ENCODE data around the gene HEPACAM. TPM values are rescaled to one million over a fixed set of nuclear protein-coding genes. Genes with fewer than 3 reads are reported as not detected.

Gene HEPACAM
- polyA plus RNA-seq, 2 of the 4 experiments (the other 2 are of a cell fraction) = not detected

DNA sequence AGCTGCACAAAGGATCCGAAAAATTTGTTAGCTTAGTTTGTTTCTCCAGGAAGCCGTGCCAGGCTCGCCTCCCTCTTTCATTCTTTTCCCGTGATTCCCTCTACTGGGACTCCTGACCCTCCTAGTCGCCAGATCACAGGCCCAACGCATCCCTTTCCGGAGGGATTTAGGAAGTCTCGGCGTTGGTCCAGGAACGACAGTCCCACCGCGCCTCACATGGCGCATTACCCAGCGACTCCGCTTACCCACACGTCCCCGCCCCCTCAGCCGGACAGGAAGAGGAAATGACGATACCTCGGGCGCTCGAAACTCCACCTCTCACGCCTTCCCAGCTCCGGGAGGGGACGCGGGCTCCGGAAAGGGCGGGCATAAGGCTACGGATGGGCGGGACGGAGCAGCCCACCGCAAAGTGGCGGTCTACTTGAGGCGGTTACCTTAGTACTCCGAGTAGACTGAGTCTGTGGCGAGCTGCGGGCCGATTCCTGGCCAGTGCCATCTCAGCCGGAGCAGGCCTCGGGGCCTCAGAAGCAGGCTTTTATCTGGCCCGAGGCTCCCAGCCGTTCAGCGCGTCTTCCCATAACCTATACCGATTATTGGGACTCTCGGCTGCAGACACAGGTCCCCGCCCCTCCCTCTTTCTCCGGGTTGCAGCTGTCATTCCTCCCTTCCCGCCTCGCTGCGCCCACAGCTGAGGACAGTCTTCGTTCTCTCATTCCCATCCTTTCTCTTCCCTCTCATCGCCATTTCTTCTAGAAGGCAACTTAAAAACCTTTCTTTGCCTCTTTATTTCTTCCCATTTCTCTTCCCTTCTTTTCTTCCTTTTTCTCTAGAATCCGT is 18.1 kb upstream of the HEPACAM start, which contains the start of gene CCDC15 (continued):
- TF ChIP-seq FOSL2 (IDR thresholded peaks at IDR 0.05) (no peak), FOSL2 (CRISPR knock-in tag; IDR thresholded peaks at IDR 0.05) (no peak)
- TF ChIP-seq, protein P1, sequence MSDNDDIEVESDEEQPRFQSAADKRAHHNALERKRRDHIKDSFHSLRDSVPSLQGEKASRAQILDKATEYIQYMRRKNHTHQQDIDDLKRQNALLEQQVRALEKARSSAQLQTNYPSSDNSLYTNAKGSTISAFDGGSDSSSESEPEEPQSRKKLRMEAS (IDR thresholded peaks at IDR 0.05) = peak; percentile 83

GRCh38 chr11:124951341-124951740 is 15.5 kb upstream of the HEPACAM start:
- WGBS (ENCODE audit: missing lambda C conversion rate) = 18% methylated on average over 3 of the region's 3 CpGs
- POLR2A ChIA-PET = no interaction called here
- no peak for TF ChIP-seq CHD4 (IDR thresholded peaks at IDR 0.05; ENCODE audit: borderline replicate concordance)
- TF ChIP-seq ESRRA (IDR thresholded peaks at IDR 0.05; ENCODE audit: borderline replicate concordance, low read length) = no peak
- no peak for TF ChIP-seq HOXA7 (CRISPR knock-in tag; IDR thresholded peaks at IDR 0.05)
- TF ChIP-seq ZFP36 (IDR thresholded peaks at IDR 0.05; ENCODE audit: borderline replicate concordance, partially characterized antibody) = no peak
- TF ChIP-seq, protein P1 (IDR thresholded peaks at IDR 0.05) = no peak
- no peak for TF ChIP-seq GATA3 (IDR thresholded peaks at IDR 0.05; ENCODE audit: borderline replicate concordance)
- TF ChIP-seq HOXB13 (CRISPR knock-in tag; IDR thresholded peaks at IDR 0.05; ENCODE audit: low read depth) = no peak
- no peak for TF ChIP-seq NR3C1 (IDR thresholded peaks at IDR 0.05)
- no peak for TF ChIP-seq TFCP2L1 (CRISPR knock-in tag; IDR thresholded peaks at IDR 0.05)
- TF ChIP-seq RCOR1 (IDR thresholded peaks at IDR 0.05; ENCODE audit: low read depth, low read length) = no peak
- TF ChIP-seq SREBF2 (IDR thresholded peaks at IDR 0.05) = no peak

GRCh38 chr11:124950601-124951330 is 14.9 kb upstream of the HEPACAM start:
- ChIA-PET CTCF (interaction anchor here (1.3 kb wide), 1 partner anchor 15 kb away, joined by 3 read pairs; the partner anchor contains the start of gene HEPACAM), POLR2A (no interaction called here)
- TF ChIP-seq ZSCAN20 (CRISPR knock-in tag; IDR thresholded peaks at IDR 0.05) = no peak
- no peak for TF ChIP-seq GATA3 (IDR thresholded peaks at IDR 0.05; ENCODE audit: borderline replicate concordance)
- no peak for TF ChIP-seq EHF (CRISPR knock-in tag; IDR thresholded peaks at IDR 0.05)
- TF ChIP-seq NFE2L2 (conservative IDR thresholded peaks at IDR 0.05; ENCODE audit: low read length) = no peak
- TF ChIP-seq, protein P2, sequence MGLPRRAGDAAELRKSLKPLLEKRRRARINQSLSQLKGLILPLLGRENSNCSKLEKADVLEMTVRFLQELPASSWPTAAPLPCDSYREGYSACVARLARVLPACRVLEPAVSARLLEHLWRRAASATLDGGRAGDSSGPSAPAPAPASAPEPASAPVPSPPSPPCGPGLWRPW (IDR thresholded peaks at IDR 0.05) = no peak
- no peak for TF ChIP-seq CBX8 (IDR thresholded peaks at IDR 0.05)
- TF ChIP-seq HEYL (CRISPR knock-in tag; IDR thresholded peaks at IDR 0.05) = no peak
- no peak for TF ChIP-seq USF2 (IDR thresholded peaks at IDR 0.05)
- TF ChIP-seq, protein P3, sequence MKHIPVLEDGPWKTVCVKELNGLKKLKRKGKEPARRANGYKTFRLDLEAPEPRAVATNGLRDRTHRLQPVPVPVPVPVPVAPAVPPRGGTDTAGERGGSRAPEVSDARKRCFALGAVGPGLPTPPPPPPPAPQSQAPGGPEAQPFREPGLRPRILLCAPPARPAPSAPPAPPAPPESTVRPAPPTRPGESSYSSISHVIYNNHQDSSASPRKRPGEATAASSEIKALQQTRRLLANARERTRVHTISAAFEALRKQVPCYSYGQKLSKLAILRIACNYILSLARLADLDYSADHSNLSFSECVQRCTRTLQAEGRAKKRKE (CRISPR knock-in tag; IDR thresholded peaks at IDR 0.05; ENCODE audit: low read depth) = no peak
- no peak for TF ChIP-seq ELK1 (IDR thresholded peaks at IDR 0.05; ENCODE audit: low read depth, low read length)
- no peak for TF ChIP-seq TP53 (CRISPR knock-in tag; IDR thresholded peaks at IDR 0.05)
- TF ChIP-seq KDM5A (IDR thresholded peaks at IDR 0.05) = no peak
- TF ChIP-seq PHF8 (IDR thresholded peaks at IDR 0.05; ENCODE audit: borderline replicate concordance, low read depth) = no peak
- no peak for TF ChIP-seq CHD2 (IDR thresholded peaks at IDR 0.05; ENCODE audit: low read length, partially characterized antibody)
- no peak for TF ChIP-seq ZNF302 (CRISPR knock-in tag; IDR thresholded peaks at IDR 0.05)
- no peak for TF ChIP-seq POLR2AphosphoS2 (conservative IDR thresholded peaks at IDR 0.05; ENCODE audit: low read length)
- no peak for TF ChIP-seq E2F6 (IDR thresholded peaks at IDR 0.05; ENCODE audit: borderline replicate concordance, low read depth)
- TF ChIP-seq RFX5 (IDR thresholded peaks at IDR 0.05) = no peak
- Histone ChIP-seq H3K9me3 (no peaks in the 10 kb centered on the region), H3K4me2 (no peak overlapping the region), H3K4me3 (no peak overlapping the region), H3K4me1 (peaks cover 5% of the 10 kb centered on the region; the same call in 1 of the 3 replicates), H3K27ac (no peak overlapping the region)
- DNase-seq (ENCODE audit: low read depth in 1 of 2, low spot score in 1 of 2) (no peak), FAIRE-seq (no peak), ATAC-seq (no peak)

More at GRCh38 chr11:124951341-124951740, 15.5 kb upstream of the HEPACAM start:
- Histone ChIP-seq H3K4me3 (no peak overlapping the region), H3K4me2 (no peak overlapping the region), H3K9me3 (no peaks in the 10 kb centered on the region), H3K27ac (no peak overlapping the region), H3K4me1 (peaks cover 5% of the 10 kb centered on the region; the same call in 1 of the 3 replicates)
- FAIRE-seq = no peak
- ATAC-seq = no peak
- CTCF ChIA-PET = no interaction called here
- no peak for DNase-seq (ENCODE audit: low read depth in 1 of 2, low spot score in 1 of 2)

Data from A549 (cell line).